WI38 (cell line): ENCODE data around the gene BEAN1.
"Not testable (repeated sequence)": the region's sequence is repeated elsewhere in the genome, so short reads cannot be mapped to it uniquely, and the experiment has no call there.

Source experiments
- H3K4me3 ChIP-seq: 2 replicates; pipeline ENCODE4 v1.5.1; 2011; ENCODE audit warnings: low read depth, mild to moderate bottlenecking, control low read depth, low read length
- CTCF ChIP-seq: IDR thresholded peaks from 2 replicates; pipeline ENCODE4 v1.5.1; 2012; ENCODE audit warnings: low read depth, mild to moderate bottlenecking, control low read depth, low read length

The BEAN1 gene

GRCh38 chr16:66495440-66495839 is 68.3 kb downstream of the BEAN1 start:
- no peak for TF ChIP-seq CTCF
- no peak overlapping the region for H3K4me3 ChIP-seq

GRCh38 chr16:66496226-66496625 is 69.1 kb downstream of the BEAN1 start:
- not testable (repeated sequence) for H3K4me3 ChIP-seq

- not testable (repeated sequence) for H3K4me3 ChIP-seq
Measured at GRCh38 chr16:66497921-66498320, 70.8 kb downstream of the BEAN1 start.

GRCh38 chr16:66501563-66501962 is 74.5 kb downstream of the BEAN1 start:
- H3K4me3 ChIP-seq: not testable (repeated sequence)

- TF ChIP-seq CTCF: no peak
- H3K4me3 ChIP-seq: no peak overlapping the region
Measured at GRCh38 chr16:66502020-66502913, 75.2 kb downstream of the BEAN1 start.

- TF ChIP-seq CTCF: no peak
- H3K4me3 ChIP-seq: no peak overlapping the region
Measured at GRCh38 chr16:66503030-66503429, 75.9 kb downstream of the BEAN1 start.

GRCh38 chr16:66503612-66504011 is 76.5 kb downstream of the BEAN1 start:
- no peak overlapping the region for H3K4me3 ChIP-seq
- TF ChIP-seq CTCF: no peak

- no peak overlapping the region for H3K4me3 ChIP-seq
- TF ChIP-seq CTCF: no peak
Measured at GRCh38 chr16:66507731-66508239, 80.7 kb downstream of the BEAN1 start.
